HCT116 (cell line): ENCODE results near the gene DNAJC5. TPM values are rescaled to one million over a fixed set of nuclear protein-coding genes. Genes with fewer than 3 reads are reported as not detected.

Experiments used
- ATAC-seq: fragments of 200-7000 bp; cut with Tn5 transposase; 2 replicates; pipeline ENCODE4 v1.9.1; 2020; ENCODE audit warnings: mild to moderate bottlenecking, moderate library complexity
- BruUV-seq: library from RNA; stranded (reverse); fragments of 400-500 nt; replicated peaks from 2 replicates; lab custom pipeline; 2021; lab: Mats Ljungman, UMichigan
- CTCF ChIA-PET: fragments of 300-600 bp; sonication (Branson Sonifier 250); formaldehyde crosslinking; loops from one replicate; lab custom pipeline; 2021; ENCODE audit warnings: antibody characterized with exemption; lab: Charles Lee
- POLR2A ChIA-PET: fragments of 300-600, 350-600 bp; sonication (Branson Sonifier 250); formaldehyde crosslinking; loops from one replicate; lab custom pipeline; 2021; ENCODE audit warnings: antibody characterized with exemption; lab: Charles Lee
- RAD21 ChIA-PET, 2 experiments: fragments of 300-600 bp; sonication (Branson Sonifier 250); formaldehyde crosslinking; loops; one replicate each; lab custom pipeline; 2023; ENCODE audit warnings: low total read pairs in 2 of 2; ENCODE audit not compliant: uncharacterized antibody in 2 of 2, unreplicated experiment in 2 of 2, low non-redundant PET in 1 of 2; lab: Charles Lee
- DNase-seq: peaks from one replicate; pipeline ENCODE4 v3.0.0-alpha.2; 2010; ENCODE audit warnings: low read depth, low spot score
- H2AFZ ChIP-seq: fragments of 200-600 bp; shearing (Covaris generic), sonication (generic); 2 replicates; pipeline ENCODE4 v1.6.1; 2017; ENCODE audit warnings: low read depth, mixed run types, mixed read lengths, antibody characterized with exemption, low read length; ENCODE audit not compliant: poor library complexity, severe bottlenecking
- H3K27ac ChIP-seq: 2 replicates; pipeline ENCODE4 v1.5.1; 2012; ENCODE audit warnings: low read depth, low read length
- H3K27me3 ChIP-seq: fragments of 200-600 bp; sonication (generic); 2 replicates; pipeline ENCODE4 v1.6.1; 2016; ENCODE audit warnings: mixed run types, low read length, mixed read lengths; ENCODE audit not compliant: insufficient read depth
- H3K36me3 ChIP-seq, 2 experiments: fragments of 200-500 bp in 1 of 2; fragments of 200-600 bp in 1 of 2; sonication (Bioruptor generic) in 1 of 2; sonication (generic) in 1 of 2; 2 replicates each; pipeline versions ENCODE4 v1.5.1 to v1.6.1; 2014 to 2016; ENCODE audit warnings: low read length in 2 of 2, inconsistent platforms in 1 of 2, mixed read lengths in 1 of 2, mixed run types in 1 of 2; ENCODE audit not compliant: insufficient read depth in 2 of 2, control insufficient read depth in 1 of 2
- H3K4me1 ChIP-seq, 2 experiments: fragments of 200-600 bp in 1 of 2; sonication (generic) in 1 of 2; 2 replicates each; pipeline versions ENCODE4 v1.5.1 to v1.6.1; 2012 to 2017; ENCODE audit warnings: low read length in 2 of 2, inconsistent platforms in 1 of 2, mild to moderate bottlenecking in 1 of 2, mixed read lengths in 1 of 2, mixed run types in 1 of 2, moderate library complexity in 1 of 2; ENCODE audit not compliant: insufficient read depth in 2 of 2, control insufficient read depth in 1 of 2
- H3K4me2 ChIP-seq: fragments of 200-600 bp; sonication (generic); 2 replicates; pipeline ENCODE4 v1.6.1; 2017; ENCODE audit warnings: mixed run types, low read length, mixed read lengths
- H3K4me3 ChIP-seq, 2 experiments: fragments of 200-600 bp in 1 of 2; sonication (generic) in 1 of 2; replicated peaks in 1 of 2; 2 replicates each; pipeline ENCODE4 v1.5.1; 2011 to 2016; ENCODE audit warnings: low read length in 2 of 2, control low read depth in 1 of 2, low read depth in 1 of 2, mild to moderate bottlenecking in 1 of 2, mixed read lengths in 1 of 2, mixed run types in 1 of 2
- H3K79me2 ChIP-seq: fragments of 200-600 bp; sonication (generic); 2 replicates; pipeline ENCODE4 v1.6.1; 2017; ENCODE audit warnings: mild to moderate bottlenecking, mixed run types, low read length, moderate library complexity, mixed read lengths; ENCODE audit not compliant: insufficient read depth
- H3K9ac ChIP-seq: fragments of 200-600 bp; sonication (generic); 2 replicates; pipeline ENCODE4 v1.6.1; 2016; ENCODE audit warnings: low read length, mixed read lengths
- H3K9me2 ChIP-seq: fragments of 200-600 bp; sonication (generic), shearing (Covaris generic); 2 replicates; pipeline ENCODE4 v1.6.1; 2017; ENCODE audit warnings: mixed run types, mild to moderate bottlenecking, moderate library complexity; ENCODE audit not compliant: insufficient read depth
- H3K9me3 ChIP-seq, 2 experiments: fragments of 200-500 bp in 1 of 2; fragments of 200-600 bp in 1 of 2; sonication (Bioruptor generic) in 1 of 2; sonication (generic) in 1 of 2; 2 replicates each; pipeline ENCODE4 v1.6.1; 2014 to 2017; ENCODE audit warnings: low read length in 2 of 2, mixed read lengths in 2 of 2, inconsistent platforms in 1 of 2, low read depth in 1 of 2, mild to moderate bottlenecking in 1 of 2, mixed run types in 1 of 2, moderate library complexity in 1 of 2; ENCODE audit not compliant: control insufficient read depth in 1 of 2, insufficient read depth in 1 of 2
- H4K20me1 ChIP-seq: fragments of 200-600 bp; sonication (generic), shearing (Covaris generic); 2 replicates; pipeline ENCODE4 v1.6.1; 2017; ENCODE audit warnings: mixed run types, mild to moderate bottlenecking, moderate library complexity; ENCODE audit not compliant: insufficient read depth
- CEBPB ChIP-seq: IDR thresholded peaks from 2 replicates; pipeline ENCODE4 v1.6.1; 2012; ENCODE audit warnings: low read depth
- EGR1 ChIP-seq: IDR thresholded peaks from 2 replicates; pipeline ENCODE4 v1.6.1; 2012; ENCODE audit warnings: low read depth
- ELF1 ChIP-seq: IDR thresholded peaks from 2 replicates; pipeline ENCODE4 v1.6.1; 2012; ENCODE audit warnings: low read depth, borderline replicate concordance
- JUND ChIP-seq: IDR thresholded peaks from 2 replicates; pipeline ENCODE4 v1.6.1; 2012
- RAD21 ChIP-seq: IDR thresholded peaks from 2 replicates; pipeline ENCODE4 v1.6.1; 2012; ENCODE audit warnings: low read depth, mild to moderate bottlenecking
- SP1 ChIP-seq: IDR thresholded peaks from 2 replicates; pipeline ENCODE4 v1.6.1; 2012; ENCODE audit warnings: low read depth
- SRF ChIP-seq: IDR thresholded peaks from 2 replicates; pipeline ENCODE4 v1.6.1; 2012; ENCODE audit warnings: low read depth
- intact Hi-C: fragments of 100-400 bp; cut with micrococcal nuclease; formaldehyde crosslinking; loops from 2 replicates; pipeline ENCODE4 v1.10.0; 2022
- total RNA-seq: library from RNA; stranded (reverse); gene quantifications from one replicate; pipeline ENCODE4 v1.2.1, GENCODE V29; 2021; ENCODE audit not compliant: unreplicated experiment
- TF ChIP-seq, protein P1 (sequence below): IDR thresholded peaks from 2 replicates; pipeline ENCODE4 v1.6.1; 2012
- TF ChIP-seq, protein P2 (sequence below): IDR thresholded peaks from 2 replicates; pipeline ENCODE4 v1.6.1; 2011; ENCODE audit warnings: mild to moderate bottlenecking, low read length, moderate library complexity; ENCODE audit not compliant: insufficient replicate concordance; ENCODE audit errors: extremely low read depth
- TF ChIP-seq, protein P3 (sequence below): IDR thresholded peaks from 2 replicates; pipeline ENCODE4 v1.6.1; 2012; ENCODE audit warnings: low read depth

DNAJC5 gene
- total RNA-seq, 1 experiment from 2014 or later, result 38.3 TPM

DNA sequence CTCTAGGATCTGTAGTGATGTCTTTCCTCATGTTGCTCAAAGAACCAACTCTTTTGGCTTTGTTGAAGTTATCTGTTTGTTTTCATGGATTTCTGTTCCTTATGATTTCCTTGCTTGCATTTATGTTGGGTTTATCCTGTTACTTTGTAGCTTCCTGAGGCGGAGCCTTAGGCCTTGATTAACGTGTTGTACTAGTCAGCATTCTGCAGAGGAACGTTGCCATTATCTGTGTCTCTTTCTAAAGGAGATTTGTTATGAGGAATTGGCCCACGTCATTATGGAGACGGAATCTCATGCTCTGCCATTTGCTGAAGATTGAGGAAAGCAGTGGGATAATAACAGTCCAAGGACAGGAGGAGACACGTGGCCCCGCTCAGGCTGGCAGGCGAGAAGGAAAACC is 31.4 kb downstream of the DNAJC5 start:
- H3K27me3 ChIP-seq, result no peaks in the 10 kb centered on the region
- H4K20me1 ChIP-seq, result no peaks in the 10 kb centered on the region
- no peaks in the 10 kb centered on the region for H3K9me3 ChIP-seq
- H3K4me3 ChIP-seq, result no peak overlapping the region
- ATAC-seq (no peak), DNase-seq (no peak)
- no peaks in the 10 kb centered on the region for H3K4me1 ChIP-seq
- TF ChIP-seq, protein P1, sequence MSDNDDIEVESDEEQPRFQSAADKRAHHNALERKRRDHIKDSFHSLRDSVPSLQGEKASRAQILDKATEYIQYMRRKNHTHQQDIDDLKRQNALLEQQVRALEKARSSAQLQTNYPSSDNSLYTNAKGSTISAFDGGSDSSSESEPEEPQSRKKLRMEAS, result no peak
- TF ChIP-seq, protein P2, sequence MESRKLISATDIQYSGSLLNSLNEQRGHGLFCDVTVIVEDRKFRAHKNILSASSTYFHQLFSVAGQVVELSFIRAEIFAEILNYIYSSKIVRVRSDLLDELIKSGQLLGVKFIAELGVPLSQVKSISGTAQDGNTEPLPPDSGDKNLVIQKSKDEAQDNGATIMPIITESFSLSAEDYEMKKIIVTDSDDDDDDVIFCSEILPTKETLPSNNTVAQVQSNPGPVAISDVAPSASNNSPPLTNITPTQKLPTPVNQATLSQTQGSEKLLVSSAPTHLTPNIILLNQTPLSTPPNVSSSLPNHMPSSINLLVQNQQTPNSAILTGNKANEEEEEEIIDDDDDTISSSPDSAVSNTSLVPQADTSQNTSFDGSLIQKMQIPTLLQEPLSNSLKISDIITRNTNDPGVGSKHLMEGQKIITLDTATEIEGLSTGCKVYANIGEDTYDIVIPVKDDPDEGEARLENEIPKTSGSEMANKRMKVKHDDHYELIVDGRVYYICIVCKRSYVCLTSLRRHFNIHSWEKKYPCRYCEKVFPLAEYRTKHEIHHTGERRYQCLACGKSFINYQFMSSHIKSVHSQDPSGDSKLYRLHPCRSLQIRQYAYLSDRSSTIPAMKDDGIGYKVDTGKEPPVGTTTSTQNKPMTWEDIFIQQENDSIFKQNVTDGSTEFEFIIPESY, result no peak
- TF ChIP-seq JUND (no peak), SRF (no peak), RAD21 (no peak), EGR1 (no peak), CEBPB (no peak), SP1 (no peak), ELF1 (no peak)
- TF ChIP-seq, protein P3, sequence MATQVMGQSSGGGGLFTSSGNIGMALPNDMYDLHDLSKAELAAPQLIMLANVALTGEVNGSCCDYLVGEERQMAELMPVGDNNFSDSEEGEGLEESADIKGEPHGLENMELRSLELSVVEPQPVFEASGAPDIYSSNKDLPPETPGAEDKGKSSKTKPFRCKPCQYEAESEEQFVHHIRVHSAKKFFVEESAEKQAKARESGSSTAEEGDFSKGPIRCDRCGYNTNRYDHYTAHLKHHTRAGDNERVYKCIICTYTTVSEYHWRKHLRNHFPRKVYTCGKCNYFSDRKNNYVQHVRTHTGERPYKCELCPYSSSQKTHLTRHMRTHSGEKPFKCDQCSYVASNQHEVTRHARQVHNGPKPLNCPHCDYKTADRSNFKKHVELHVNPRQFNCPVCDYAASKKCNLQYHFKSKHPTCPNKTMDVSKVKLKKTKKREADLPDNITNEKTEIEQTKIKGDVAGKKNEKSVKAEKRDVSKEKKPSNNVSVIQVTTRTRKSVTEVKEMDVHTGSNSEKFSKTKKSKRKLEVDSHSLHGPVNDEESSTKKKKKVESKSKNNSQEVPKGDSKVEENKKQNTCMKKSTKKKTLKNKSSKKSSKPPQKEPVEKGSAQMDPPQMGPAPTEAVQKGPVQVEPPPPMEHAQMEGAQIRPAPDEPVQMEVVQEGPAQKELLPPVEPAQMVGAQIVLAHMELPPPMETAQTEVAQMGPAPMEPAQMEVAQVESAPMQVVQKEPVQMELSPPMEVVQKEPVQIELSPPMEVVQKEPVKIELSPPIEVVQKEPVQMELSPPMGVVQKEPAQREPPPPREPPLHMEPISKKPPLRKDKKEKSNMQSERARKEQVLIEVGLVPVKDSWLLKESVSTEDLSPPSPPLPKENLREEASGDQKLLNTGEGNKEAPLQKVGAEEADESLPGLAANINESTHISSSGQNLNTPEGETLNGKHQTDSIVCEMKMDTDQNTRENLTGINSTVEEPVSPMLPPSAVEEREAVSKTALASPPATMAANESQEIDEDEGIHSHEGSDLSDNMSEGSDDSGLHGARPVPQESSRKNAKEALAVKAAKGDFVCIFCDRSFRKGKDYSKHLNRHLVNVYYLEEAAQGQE, result no peak
- BruUV-seq, result no TSS peak
- ChIA-PET CTCF (no interaction called here), POLR2A (no interaction called here), RAD21 (no interaction called here)
- no peak overlapping the region for H2AFZ ChIP-seq
- no peak overlapping the region for H3K27ac ChIP-seq
- H3K36me3 ChIP-seq, result peaks cover 25 to 28% of the 10 kb centered on the region in 2 experiments
- H3K79me2 ChIP-seq, result peaks cover 54% of the 10 kb centered on the region
- H3K9me2 ChIP-seq, result no peaks in the 10 kb centered on the region
- no peak overlapping the region for H3K4me2 ChIP-seq
- no peak overlapping the region for H3K9ac ChIP-seq
- intact Hi-C loops, result no loop called here
